Fibroblast of pulmonary artery (primary cell): Measurements from ENCODE around the gene DIRAS3.

Source experiments
- DNase-seq: peaks from one replicate; pipeline ENCODE4 v3.0.0-alpha.2; 2010; ENCODE audit warnings: low read depth
- H3K4me3 ChIP-seq: replicated peaks from 2 replicates; pipeline ENCODE4 v1.5.1; 2011; ENCODE audit warnings: low read depth, mild to moderate bottlenecking, control low read depth, low read length, moderate library complexity
- TF ChIP-seq, protein P1 (sequence below): IDR thresholded peaks from 2 replicates; pipeline ENCODE4 v1.5.1; 2011; ENCODE audit warnings: mild to moderate bottlenecking, control low read depth, low read length, inconsistent platforms; ENCODE audit errors: missing control alignments

DIRAS3 gene

GRCh38 chr1:68046885-68047658, 3.4 kb downstream of the DIRAS3 start:
- DNase-seq: no peak
- TF ChIP-seq, protein P1, sequence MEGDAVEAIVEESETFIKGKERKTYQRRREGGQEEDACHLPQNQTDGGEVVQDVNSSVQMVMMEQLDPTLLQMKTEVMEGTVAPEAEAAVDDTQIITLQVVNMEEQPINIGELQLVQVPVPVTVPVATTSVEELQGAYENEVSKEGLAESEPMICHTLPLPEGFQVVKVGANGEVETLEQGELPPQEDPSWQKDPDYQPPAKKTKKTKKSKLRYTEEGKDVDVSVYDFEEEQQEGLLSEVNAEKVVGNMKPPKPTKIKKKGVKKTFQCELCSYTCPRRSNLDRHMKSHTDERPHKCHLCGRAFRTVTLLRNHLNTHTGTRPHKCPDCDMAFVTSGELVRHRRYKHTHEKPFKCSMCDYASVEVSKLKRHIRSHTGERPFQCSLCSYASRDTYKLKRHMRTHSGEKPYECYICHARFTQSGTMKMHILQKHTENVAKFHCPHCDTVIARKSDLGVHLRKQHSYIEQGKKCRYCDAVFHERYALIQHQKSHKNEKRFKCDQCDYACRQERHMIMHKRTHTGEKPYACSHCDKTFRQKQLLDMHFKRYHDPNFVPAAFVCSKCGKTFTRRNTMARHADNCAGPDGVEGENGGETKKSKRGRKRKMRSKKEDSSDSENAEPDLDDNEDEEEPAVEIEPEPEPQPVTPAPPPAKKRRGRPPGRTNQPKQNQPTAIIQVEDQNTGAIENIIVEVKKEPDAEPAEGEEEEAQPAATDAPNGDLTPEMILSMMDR: no peak
- no peak overlapping the region for H3K4me3 ChIP-seq

GRCh38 chr1:68046423-68046822, 4.0 kb downstream of the DIRAS3 start:
- TF ChIP-seq, protein P1: no peak
- DNase-seq: no peak
- H3K4me3 ChIP-seq: no peak overlapping the region

DNA sequence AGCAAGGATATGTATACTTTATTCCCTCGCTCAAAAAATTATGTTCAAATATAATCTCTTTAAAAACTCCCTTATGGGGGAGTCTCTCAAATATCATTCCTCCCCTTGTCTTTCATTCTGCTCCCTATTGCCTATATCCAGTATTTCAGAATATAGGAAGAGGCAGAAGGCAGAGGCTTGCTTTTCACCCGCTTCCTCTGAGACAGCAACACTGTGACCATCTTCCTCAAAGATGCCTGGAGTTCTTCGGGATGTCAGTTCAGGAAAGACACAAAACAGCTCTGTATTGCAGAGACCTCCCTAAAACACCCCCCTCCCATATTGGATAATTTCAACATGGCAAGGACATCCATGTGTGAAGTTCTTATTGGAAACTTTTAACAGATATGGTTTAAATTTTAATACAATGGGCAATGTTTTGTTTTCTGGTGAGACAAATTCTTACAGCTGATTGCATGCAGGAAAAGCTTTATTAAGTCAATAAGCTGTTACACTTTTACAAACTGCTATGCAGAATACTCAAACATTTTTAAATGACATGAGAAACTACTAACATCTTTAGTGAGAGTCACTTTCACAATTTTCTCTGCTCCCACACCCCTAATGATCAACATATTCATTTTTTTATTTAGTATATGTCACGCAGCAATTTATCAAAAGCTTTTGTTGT, 4.8 kb downstream of the DIRAS3 start:
- TF ChIP-seq, protein P1: no peak
- H3K4me3 ChIP-seq: no peak overlapping the region
- DNase-seq: no peak

GRCh38 chr1:68043443-68044090, 6.9 kb downstream of the DIRAS3 start:
- no peak overlapping the region for H3K4me3 ChIP-seq
- no peak for DNase-seq
- TF ChIP-seq, protein P1: no peak

DNA sequence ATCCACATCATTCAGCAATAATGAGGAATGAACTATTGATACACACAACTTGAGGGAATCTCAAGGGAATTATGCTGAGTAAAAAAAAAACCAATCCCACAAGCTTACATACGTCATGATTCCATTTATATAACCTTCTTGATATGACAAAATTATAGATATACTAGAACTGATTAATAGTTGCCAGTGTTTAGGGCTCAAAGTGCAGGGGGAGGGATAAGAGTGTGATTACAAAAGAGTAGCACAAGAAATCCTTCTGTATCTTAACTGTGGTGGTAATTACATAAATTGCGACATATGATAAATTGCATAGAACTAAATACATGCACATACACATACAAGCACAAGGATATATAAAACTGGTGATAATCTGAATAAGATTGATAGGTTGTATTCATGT, 13.5 kb downstream of the DIRAS3 start:
- no peak overlapping the region for H3K4me3 ChIP-seq
- TF ChIP-seq, protein P1: no peak
- no peak for DNase-seq

DNA sequence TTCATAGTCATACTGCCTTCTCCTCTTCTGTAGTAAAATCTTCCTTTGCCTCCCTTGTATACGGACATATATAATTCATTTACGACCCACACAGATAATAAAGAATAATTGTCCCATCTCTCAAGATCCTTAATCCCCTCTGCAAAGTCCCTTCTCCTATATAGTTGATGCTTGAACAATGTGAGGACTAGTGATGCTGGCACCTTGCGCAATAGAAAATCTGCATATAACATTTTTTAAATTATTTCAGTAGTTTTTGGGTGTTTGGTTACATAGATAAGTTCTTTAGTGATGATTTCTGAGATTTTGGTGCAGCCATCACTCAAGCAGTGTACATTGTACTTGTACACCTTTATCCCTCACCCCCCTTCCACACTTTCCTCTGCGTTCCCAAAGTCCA, 21.0 kb downstream of the DIRAS3 start:
- TF ChIP-seq, protein P1: no peak
- H3K4me3 ChIP-seq: no peak overlapping the region
- no peak for DNase-seq
